ENCODE results near the gene PHOX2A.

PHOX2A gene

DNA sequence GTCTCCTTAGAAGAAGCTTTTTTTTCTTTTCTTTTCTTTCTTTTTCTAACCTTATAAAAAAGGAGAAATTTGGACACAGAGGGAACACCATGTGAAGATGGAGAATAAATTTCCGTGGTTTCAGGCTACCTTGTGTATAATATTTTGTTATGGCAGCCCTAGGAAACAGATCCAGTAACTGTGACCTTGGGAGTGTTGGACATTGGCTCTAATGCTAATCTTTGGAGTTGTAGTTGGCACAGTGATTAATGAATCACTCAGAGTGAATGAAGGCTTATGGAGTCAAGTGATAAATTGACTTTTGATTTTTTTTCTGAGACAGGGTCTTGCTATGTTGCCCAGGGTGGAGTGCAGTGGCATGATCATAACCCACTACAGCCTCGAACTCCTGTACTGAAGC lies 15.5 kb upstream of the PHOX2A start:
- Histone ChIP-seq H3K9me3 (ENCODE audit: insufficient read depth, low read length) (no peaks in the 10 kb centered on the region), H3K4me2 (ENCODE audit: low read depth, low read length, poor library complexity, severe bottlenecking) (no peak overlapping the region), H3K9ac (ENCODE audit: low read length) (no peak overlapping the region), H3K9me2 (replicated peaks; ENCODE audit: insufficient read depth, low read length) (no peaks in the 10 kb centered on the region), H3K27me3 (ENCODE audit: low read length) (no peaks in the 10 kb centered on the region), H3F3A (ENCODE audit: insufficient read depth) (no peaks in the 10 kb centered on the region), H4K20me1 (ENCODE audit: low read depth, low read length) (no peaks in the 10 kb centered on the region), H3K79me2 (ENCODE audit: insufficient read depth, low read length) (no peaks in the 10 kb centered on the region), H3K27ac (ENCODE audit: low read depth, low read length) (no peak overlapping the region), H2AFZ (ENCODE audit: low read depth, low read length, severe bottlenecking) (no peak overlapping the region), H3K4me3 (ENCODE audit: insufficient read depth, low read length, poor library complexity, severe bottlenecking) (no peak overlapping the region), H3K36me3 (ENCODE audit: low read length) (no peaks in the 10 kb centered on the region)
- TF ChIP-seq CTCF (IDR thresholded peaks at IDR 0.05; ENCODE audit: insufficient read depth, low read length, poor library complexity, severe bottlenecking) (no peak), EZH2phosphoT487 (conservative IDR thresholded peaks at IDR 0.05; ENCODE audit: low read length) (no peak)

GRCh38 chr11:72257570-72257969 lies 13.6 kb upstream of the PHOX2A start:
- no peaks in the 10 kb centered on the region for H3K36me3 ChIP-seq (ENCODE audit: low read length)
- H3K27me3 ChIP-seq (ENCODE audit: low read length): no peaks in the 10 kb centered on the region
- H3K4me2 ChIP-seq (ENCODE audit: low read depth, low read length, poor library complexity, severe bottlenecking): no peak overlapping the region
- H2AFZ ChIP-seq (ENCODE audit: low read depth, low read length, severe bottlenecking): no peak overlapping the region
- no peaks in the 10 kb centered on the region for H3K79me2 ChIP-seq (ENCODE audit: insufficient read depth, low read length)
- no peaks in the 10 kb centered on the region for H3F3A ChIP-seq (ENCODE audit: insufficient read depth)
- H4K20me1 ChIP-seq (ENCODE audit: low read depth, low read length): no peaks in the 10 kb centered on the region
- H3K4me3 ChIP-seq (ENCODE audit: insufficient read depth, low read length, poor library complexity, severe bottlenecking): no peak overlapping the region
- TF ChIP-seq EZH2phosphoT487 (conservative IDR thresholded peaks at IDR 0.05; ENCODE audit: low read length) (no peak), CTCF (IDR thresholded peaks at IDR 0.05; ENCODE audit: insufficient read depth, low read length, poor library complexity, severe bottlenecking) (no peak)
- no peaks in the 10 kb centered on the region for H3K9me2 ChIP-seq (replicated peaks; ENCODE audit: insufficient read depth, low read length)
- H3K27ac ChIP-seq (ENCODE audit: low read depth, low read length): no peak overlapping the region
- H3K9me3 ChIP-seq (ENCODE audit: insufficient read depth, low read length): no peaks in the 10 kb centered on the region
- no peak overlapping the region for H3K9ac ChIP-seq (ENCODE audit: low read length)

- H3K4me2 ChIP-seq (ENCODE audit: low read depth, low read length, poor library complexity, severe bottlenecking): no peak overlapping the region
These were observed 10.5 kb upstream of the PHOX2A start for GRCh38 chr11:72254299-72254993.

More at GRCh38 chr11:72254299-72254993, 10.5 kb upstream of the PHOX2A start:
- Histone ChIP-seq H3K4me3 (ENCODE audit: insufficient read depth, low read length, poor library complexity, severe bottlenecking) (no peak overlapping the region), H3K27ac (ENCODE audit: low read depth, low read length) (no peak overlapping the region), H3K27me3 (ENCODE audit: low read length) (no peaks in the 10 kb centered on the region), H3K9me3 (ENCODE audit: insufficient read depth, low read length) (no peaks in the 10 kb centered on the region), H2AFZ (ENCODE audit: low read depth, low read length, severe bottlenecking) (no peak overlapping the region), H3K79me2 (ENCODE audit: insufficient read depth, low read length) (no peaks in the 10 kb centered on the region), H3F3A (ENCODE audit: insufficient read depth) (no peaks in the 10 kb centered on the region), H3K9ac (ENCODE audit: low read length) (no peak overlapping the region), H3K9me2 (replicated peaks; ENCODE audit: insufficient read depth, low read length) (no peaks in the 10 kb centered on the region), H3K36me3 (ENCODE audit: low read length) (no peaks in the 10 kb centered on the region), H4K20me1 (ENCODE audit: low read depth, low read length) (no peaks in the 10 kb centered on the region)
- TF ChIP-seq EZH2phosphoT487 (conservative IDR thresholded peaks at IDR 0.05; ENCODE audit: low read length) (no peak), CTCF (IDR thresholded peaks at IDR 0.05; ENCODE audit: insufficient read depth, low read length, poor library complexity, severe bottlenecking) (no peak)

Data from SU-DHL-6 (cell line).